ENCODE results near the gene MGA. TPM values are rescaled to one million over a fixed set of nuclear protein-coding genes. Genes with fewer than 3 reads are reported as not detected.

MGA gene
- total RNA-seq, 4 donors from 2014 or later = 53.1 to 107 (median 67.6) TPM

- 82 to 94% methylated on average over 4 of the region's 4 CpGs for WGBS, 2 donors
- H3K36me3 ChIP-seq = peaks cover 0 to 10% of the 10 kb centered on the region in 2 donors
- H3K27ac ChIP-seq = no peak overlapping the region
- peaks cover 4 to 10% of the 10 kb centered on the region in 2 donors for H3K4me1 ChIP-seq
- H3K9me3 ChIP-seq = no peaks in the 10 kb centered on the region
- intact Hi-C loops (cut with DNase I) = no loop called here
- TF ChIP-seq, protein P1, sequence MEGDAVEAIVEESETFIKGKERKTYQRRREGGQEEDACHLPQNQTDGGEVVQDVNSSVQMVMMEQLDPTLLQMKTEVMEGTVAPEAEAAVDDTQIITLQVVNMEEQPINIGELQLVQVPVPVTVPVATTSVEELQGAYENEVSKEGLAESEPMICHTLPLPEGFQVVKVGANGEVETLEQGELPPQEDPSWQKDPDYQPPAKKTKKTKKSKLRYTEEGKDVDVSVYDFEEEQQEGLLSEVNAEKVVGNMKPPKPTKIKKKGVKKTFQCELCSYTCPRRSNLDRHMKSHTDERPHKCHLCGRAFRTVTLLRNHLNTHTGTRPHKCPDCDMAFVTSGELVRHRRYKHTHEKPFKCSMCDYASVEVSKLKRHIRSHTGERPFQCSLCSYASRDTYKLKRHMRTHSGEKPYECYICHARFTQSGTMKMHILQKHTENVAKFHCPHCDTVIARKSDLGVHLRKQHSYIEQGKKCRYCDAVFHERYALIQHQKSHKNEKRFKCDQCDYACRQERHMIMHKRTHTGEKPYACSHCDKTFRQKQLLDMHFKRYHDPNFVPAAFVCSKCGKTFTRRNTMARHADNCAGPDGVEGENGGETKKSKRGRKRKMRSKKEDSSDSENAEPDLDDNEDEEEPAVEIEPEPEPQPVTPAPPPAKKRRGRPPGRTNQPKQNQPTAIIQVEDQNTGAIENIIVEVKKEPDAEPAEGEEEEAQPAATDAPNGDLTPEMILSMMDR (IDR thresholded peaks at IDR 0.05) = no peak
- TF ChIP-seq POLR2A (IDR thresholded peaks at IDR 0.05) = no peak
- H3K4me3 ChIP-seq (replicated peaks in 1 of 3) = no peak overlapping the region
- H3K27me3 ChIP-seq = no peaks in the 10 kb centered on the region
- DNase-seq = no peak
These were observed 33.6 kb downstream of the MGA start for GRCh38 chr15:41693757-41694156.

DNA sequence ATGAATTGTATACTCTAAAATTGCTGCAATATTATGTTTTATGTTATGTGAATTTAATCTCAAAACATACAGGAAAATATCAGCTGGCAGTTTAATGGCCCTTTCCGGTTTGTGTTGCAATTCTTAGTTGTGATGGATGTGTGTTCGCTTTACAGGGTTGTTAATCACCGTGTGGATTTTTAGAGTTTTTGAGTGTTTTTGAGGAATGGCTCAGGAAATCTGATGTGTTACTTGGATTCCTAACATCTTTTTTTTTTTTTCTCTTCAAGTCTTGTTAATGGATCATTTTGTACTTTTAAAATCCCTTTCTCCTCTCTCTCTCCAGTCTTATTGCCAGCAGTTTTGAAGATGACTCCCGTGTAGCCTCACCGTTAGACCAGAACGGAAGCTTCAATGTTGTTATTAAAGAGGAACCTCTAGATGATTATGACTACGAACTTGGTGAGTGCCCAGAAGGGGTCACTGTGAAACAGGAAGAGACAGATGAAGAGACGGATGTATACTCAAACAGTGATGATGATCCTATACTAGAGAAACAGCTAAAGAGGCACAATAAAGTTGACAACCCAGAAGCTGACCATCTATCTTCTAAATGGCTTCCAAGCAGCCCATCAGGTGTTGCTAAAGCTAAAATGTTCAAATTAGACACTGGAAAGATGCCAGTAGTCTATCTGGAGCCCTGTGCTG, 35.7 kb downstream of the MGA start:
- peaks cover 0 to 17% of the 10 kb centered on the region in 2 donors for H3K36me3 ChIP-seq
- H3K27me3 ChIP-seq = no peaks in the 10 kb centered on the region
- intact Hi-C loops (cut with DNase I) = no loop called here
- H3K4me3 ChIP-seq (replicated peaks in 1 of 3) = no peak overlapping the region
- H3K9me3 ChIP-seq = no peaks in the 10 kb centered on the region
- DNase-seq = peak in 1 of 2 donors; percentile 3
- TF ChIP-seq POLR2A (IDR thresholded peaks at IDR 0.05) = no peak
- TF ChIP-seq, protein P1 (IDR thresholded peaks at IDR 0.05) = no peak
- H3K27ac ChIP-seq = no peak overlapping the region
- WGBS, 2 donors = 72 to 73% methylated on average over 8 of the region's 8 CpGs
- peaks cover 4 to 10% of the 10 kb centered on the region in 2 donors for H3K4me1 ChIP-seq

- Histone ChIP-seq H3K27me3 (no peaks in the 10 kb centered on the region), H3K27ac (no peak overlapping the region), H3K36me3 (peaks cover 0 to 17% of the 10 kb centered on the region in 2 donors), H3K4me1 (no peaks in the 10 kb centered on the region), H3K9me3 (no peaks in the 10 kb centered on the region), H3K4me3 (replicated peaks in 1 of 3) (no peak overlapping the region)
- DNase-seq = no peak
- 94 to 100% methylated on average over 2 of the region's 2 CpGs for WGBS, 2 donors
- TF ChIP-seq, protein P1 (IDR thresholded peaks at IDR 0.05) = no peak
- no peak for TF ChIP-seq POLR2A (IDR thresholded peaks at IDR 0.05)
- intact Hi-C loops (cut with DNase I) = no loop called here
These were observed 38.6 kb downstream of the MGA start for GRCh38 chr15:41698779-41699178.

DNA sequence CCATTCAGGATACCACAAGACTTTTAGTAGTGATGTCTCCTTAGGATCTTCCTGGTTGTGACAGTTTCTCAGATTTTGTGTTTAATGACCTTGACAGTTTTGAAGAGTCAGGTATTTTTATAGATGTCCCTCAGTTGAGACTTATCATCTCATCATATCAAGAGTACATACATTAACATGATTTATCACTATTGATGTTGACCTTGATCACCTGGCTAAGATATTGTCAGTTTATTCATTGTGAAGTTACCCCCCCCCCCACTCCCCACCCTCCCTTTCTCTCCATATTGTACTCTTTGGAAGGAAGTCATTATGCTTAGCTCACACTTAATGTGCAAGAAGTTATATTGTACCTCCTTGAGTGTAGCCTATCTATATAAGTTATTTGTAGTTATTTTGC, 42.9 kb downstream of the MGA start:
- TF ChIP-seq POLR2A (IDR thresholded peaks at IDR 0.05) = no peak
- TF ChIP-seq, protein P1 (IDR thresholded peaks at IDR 0.05) = no peak
- Histone ChIP-seq H3K4me1 (no peaks in the 10 kb centered on the region), H3K27ac (no peak overlapping the region), H3K27me3 (no peaks in the 10 kb centered on the region), H3K9me3 (no peaks in the 10 kb centered on the region), H3K4me3 (replicated peaks in 1 of 3) (no peak overlapping the region), H3K36me3 (peaks cover 2 to 7% of the 10 kb centered on the region in 2 donors)
- intact Hi-C loops (cut with DNase I) = no loop called here
- no peak for DNase-seq

DNA sequence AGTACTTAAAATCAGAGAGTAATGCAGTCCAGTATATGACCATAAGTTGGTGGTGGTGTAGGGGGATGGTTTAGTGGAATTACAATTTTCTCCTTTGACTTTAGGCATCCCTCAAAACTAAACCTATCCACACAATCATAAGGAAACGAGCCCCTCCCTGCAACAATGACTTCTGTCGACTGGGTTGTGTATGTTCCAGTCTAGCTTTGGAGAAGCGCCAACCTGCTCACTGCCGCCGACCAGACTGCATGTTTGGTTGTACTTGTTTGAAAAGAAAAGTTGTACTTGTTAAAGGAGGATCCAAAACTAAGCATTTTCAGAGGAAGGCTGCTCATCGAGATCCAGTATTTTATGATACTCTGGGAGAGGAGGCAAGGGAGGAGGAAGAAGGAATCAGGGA, 52.8 kb downstream of the MGA start:
- Histone ChIP-seq H3K27me3 (no peaks in the 10 kb centered on the region), H3K4me1 (no peaks in the 10 kb centered on the region), H3K36me3 (peaks cover 25 to 28% of the 10 kb centered on the region in 2 donors), H3K27ac (peak overlapping the region in 1 of 3 donors; percentile 12), H3K9me3 (no peaks in the 10 kb centered on the region), H3K4me3 (replicated peaks in 1 of 3) (no peak overlapping the region)
- TF ChIP-seq, protein P1 (IDR thresholded peaks at IDR 0.05) = no peak
- no peak for TF ChIP-seq POLR2A (IDR thresholded peaks at IDR 0.05)
- WGBS, 2 donors = 17 to 29% methylated on average over 6 of the region's 6 CpGs
- intact Hi-C loops (cut with DNase I) = no loop called here
- peak; percentile 80 for DNase-seq
